PFSK-1 (cell line): ENCODE measurements around the gene VWA5B2.

ENCODE experiments used
- REST ChIP-seq, 2 experiments: IDR thresholded peaks; 2 replicates each; pipeline versions ENCODE4 v1.6.1 to v1.8.0; 2011 to 2012; ENCODE audit warnings: low read depth in 2 of 2, low read length in 2 of 2, control low read depth in 1 of 2, inconsistent platforms in 1 of 2, mild to moderate bottlenecking in 1 of 2, moderate library complexity in 1 of 2; ENCODE audit not compliant: insufficient read depth in 1 of 2
- TAF1 ChIP-seq: IDR thresholded peaks from 2 replicates; pipeline ENCODE4 v1.6.1; 2012; ENCODE audit warnings: low read length, control low read depth, borderline replicate concordance; ENCODE audit not compliant: insufficient read depth

- TF ChIP-seq REST (IDR thresholded peaks at IDR 0.05; ENCODE audit: insufficient read depth in 1 of 2, low read depth in 2 of 2, low read length in 2 of 2) = no peak
- TF ChIP-seq TAF1 = no peak
Observed at GRCh38 chr3:184229394-184230080, at the start of gene VWA5B2.
